Omental fat pad (tissue), 4 donors: ENCODE data around the gene FAM83G. TPM values are rescaled to one million over a fixed set of nuclear protein-coding genes. Genes with fewer than 3 reads are reported as not detected.
"Not testable (repeated sequence)": the region's sequence is repeated elsewhere in the genome, so short reads cannot be mapped to it uniquely, and the experiment has no call there.

Source experiments
- ATAC-seq: fragments of 150-250 bp; one replicate; pipeline ENCODE4 v1.9.1; 2016; ENCODE audit warnings: mild to moderate bottlenecking, moderate library complexity; ENCODE audit not compliant: low FRiP score
- DNase-seq: peaks from one replicate; pipeline ENCODE4 v3.0.0-alpha.2; 2019; ENCODE audit warnings: low spot score
- CTCF ChIP-seq, 3 donors: fragments of 450-650 bp; IDR thresholded peaks; one replicate each; pipeline ENCODE4 v1.5.1; 2016 to 2017; ENCODE audit warnings: antibody characterized with exemption in 3 of 3, mild to moderate bottlenecking in 3 of 3, moderate library complexity in 2 of 3
- total RNA-seq, 4 donors: library from RNA; depleted of rRNA; stranded (reverse); fragments of >200 nt; gene quantifications; one replicate each; pipeline ENCODE4 v1.1.0, GENCODE V29; 2016

Gene FAM83G
- total RNA-seq, 4 donors from 2014 or later = 0.95 to 19.9 (median 14.3) TPM

- DNase-seq = no peak
- no peak for TF ChIP-seq CTCF (IDR thresholded peaks at IDR 0.05)
- no peak for ATAC-seq
These were observed 48.0 kb downstream of the FAM83G start for GRCh38 chr17:18956581-18956980.

- not testable (repeated sequence) for ATAC-seq, DNase-seq
These were observed 48.5 kb downstream of the FAM83G start for GRCh38 chr17:18956021-18956420.

GRCh38 chr17:18955009-18955408, 49.6 kb downstream of the FAM83G start:
- ATAC-seq (no peak), DNase-seq (no peak)
- no peak for TF ChIP-seq CTCF (IDR thresholded peaks at IDR 0.05)

GRCh38 chr17:18954321-18954720, 50.2 kb downstream of the FAM83G start:
- TF ChIP-seq CTCF (IDR thresholded peaks at IDR 0.05) = no peak
- no peak for DNase-seq
- no peak for ATAC-seq

GRCh38 chr17:18953231-18953728, 51.3 kb downstream of the FAM83G start:
- no peak for TF ChIP-seq CTCF (IDR thresholded peaks at IDR 0.05)
- DNase-seq = no peak
- ATAC-seq = no peak

GRCh38 chr17:18951941-18952842, 52.4 kb downstream of the FAM83G start, which contains the start of gene SLC5A10:
Gene SLC5A10, plus strand, starts transcription at chr17:18952165. Its CDS starts 41 bp downstream, at chr17:18952206.
- ATAC-seq (no peak), DNase-seq (no peak)
- TF ChIP-seq CTCF (IDR thresholded peaks at IDR 0.05) = no peak

GRCh38 chr17:18950944-18951905, 53.3 kb downstream of the FAM83G start:
- no peak for DNase-seq
- no peak for ATAC-seq
- TF ChIP-seq CTCF (IDR thresholded peaks at IDR 0.05) = no peak
